Parathyroid adenoma (tissue), 2 donors: ENCODE measurements around the gene RALGDS.

Experiments
- H2AFZ ChIP-seq: fragments of 300-600 bp; sonication (generic); one replicate; pipeline ENCODE4 v1.7.0; 2017; ENCODE audit warnings: antibody characterized with exemption, mild to moderate bottlenecking
- H3K27ac ChIP-seq: fragments of 300-600 bp; sonication (generic); one replicate; pipeline ENCODE4 v1.7.0; 2017
- H3K27me3 ChIP-seq: fragments of 300-600 bp; sonication (generic); one replicate; pipeline ENCODE4 v1.7.0; 2017; ENCODE audit warnings: low read length; ENCODE audit not compliant: control insufficient read depth, insufficient read depth
- H3K36me3 ChIP-seq: fragments of 300-600 bp; sonication (generic); one replicate; pipeline ENCODE4 v1.7.0; 2017; ENCODE audit warnings: low read length; ENCODE audit not compliant: control insufficient read depth, insufficient read depth
- H3K4me1 ChIP-seq: fragments of 300-600 bp; sonication (generic); one replicate; pipeline ENCODE4 v1.7.0; 2017; ENCODE audit warnings: control low read depth
- H3K4me2 ChIP-seq: fragments of 300-600 bp; sonication (generic); one replicate; pipeline ENCODE4 v1.7.0; 2017; ENCODE audit warnings: low read length
- H3K4me3 ChIP-seq: fragments of 300-600 bp; sonication (generic); one replicate; pipeline ENCODE4 v1.7.0; 2017; ENCODE audit warnings: low read depth, low read length
- H3K79me2 ChIP-seq: fragments of 300-600 bp; sonication (generic); one replicate; pipeline ENCODE4 v1.7.0; 2017; ENCODE audit warnings: control low read depth
- H3K9ac ChIP-seq: fragments of 300-600 bp; sonication (generic); one replicate; pipeline ENCODE4 v1.7.0; 2017; ENCODE audit warnings: mild to moderate bottlenecking
- H3K9me3 ChIP-seq: fragments of 300-600 bp; sonication (generic); one replicate; pipeline ENCODE4 v1.7.0; 2017; ENCODE audit warnings: low read length; ENCODE audit not compliant: control insufficient read depth
- CTCF ChIP-seq: fragments of 300-600 bp; sonication (generic); IDR thresholded peaks from one replicate; pipeline ENCODE4 v1.7.0; 2017; ENCODE audit warnings: antibody characterized with exemption, mild to moderate bottlenecking
- donor health status: primary hyperparathyroidism.

The RALGDS gene

GRCh38 chr9:133117271-133118178 is 3.5 kb downstream of the RALGDS start:
- Histone ChIP-seq H3K27me3 (no peaks in the 10 kb centered on the region), H3K9me3 (no peaks in the 10 kb centered on the region), H3K79me2 (peaks cover 29% of the 10 kb centered on the region), H3K4me3 (no peak overlapping the region), H3K4me1 (peaks cover 27% of the 10 kb centered on the region), H3K9ac (no peak overlapping the region), H3K27ac (no peak overlapping the region), H3K36me3 (no peaks in the 10 kb centered on the region), H3K4me2 (no peak overlapping the region), H2AFZ (no peak overlapping the region)
- no peak for TF ChIP-seq CTCF

- no peak overlapping the region for H3K4me3 ChIP-seq
- peaks cover 27% of the 10 kb centered on the region for H3K4me1 ChIP-seq
- no peak overlapping the region for H3K9ac ChIP-seq
- no peak overlapping the region for H3K4me2 ChIP-seq
- TF ChIP-seq CTCF: no peak
- no peak overlapping the region for H3K27ac ChIP-seq
- H2AFZ ChIP-seq: no peak overlapping the region
- peaks cover 29% of the 10 kb centered on the region for H3K79me2 ChIP-seq
- H3K9me3 ChIP-seq: no peaks in the 10 kb centered on the region
- no peaks in the 10 kb centered on the region for H3K27me3 ChIP-seq
- no peaks in the 10 kb centered on the region for H3K36me3 ChIP-seq
Observed at GRCh38 chr9:133116346-133117231, 4.5 kb downstream of the RALGDS start.

- H3K79me2 ChIP-seq: peaks cover 29% of the 10 kb centered on the region
- H3K4me3 ChIP-seq: no peak overlapping the region
- no peak overlapping the region for H3K9ac ChIP-seq
- H3K27me3 ChIP-seq: no peaks in the 10 kb centered on the region
- TF ChIP-seq CTCF: no peak
- peaks cover 27% of the 10 kb centered on the region for H3K4me1 ChIP-seq
- no peak overlapping the region for H2AFZ ChIP-seq
- no peaks in the 10 kb centered on the region for H3K36me3 ChIP-seq
- H3K9me3 ChIP-seq: no peaks in the 10 kb centered on the region
- no peak overlapping the region for H3K4me2 ChIP-seq
- no peak overlapping the region for H3K27ac ChIP-seq
Observed at GRCh38 chr9:133115604-133116345, 5.3 kb downstream of the RALGDS start.

- H3K79me2 ChIP-seq: peaks cover 29% of the 10 kb centered on the region
- TF ChIP-seq CTCF: no peak
- no peak overlapping the region for H3K4me2 ChIP-seq
- peaks cover 27% of the 10 kb centered on the region for H3K4me1 ChIP-seq
- peak overlapping the region; percentile 77 for H3K27ac ChIP-seq
- H2AFZ ChIP-seq: no peak overlapping the region
- H3K9ac ChIP-seq: no peak overlapping the region
- H3K4me3 ChIP-seq: no peak overlapping the region
- no peaks in the 10 kb centered on the region for H3K27me3 ChIP-seq
- no peaks in the 10 kb centered on the region for H3K9me3 ChIP-seq
- H3K36me3 ChIP-seq: no peaks in the 10 kb centered on the region
Observed at GRCh38 chr9:133114886-133115603, 6.0 kb downstream of the RALGDS start.
